ENCODE measurements around the gene NUFIP1.
A peak's percentile ranks its signal among the peaks of the same experiment; 100 is the strongest.
"Not testable (repeated sequence)": the region's sequence is repeated elsewhere in the genome, so short reads cannot be mapped to it uniquely, and the experiment has no call there.

NUFIP1 gene

DNA sequence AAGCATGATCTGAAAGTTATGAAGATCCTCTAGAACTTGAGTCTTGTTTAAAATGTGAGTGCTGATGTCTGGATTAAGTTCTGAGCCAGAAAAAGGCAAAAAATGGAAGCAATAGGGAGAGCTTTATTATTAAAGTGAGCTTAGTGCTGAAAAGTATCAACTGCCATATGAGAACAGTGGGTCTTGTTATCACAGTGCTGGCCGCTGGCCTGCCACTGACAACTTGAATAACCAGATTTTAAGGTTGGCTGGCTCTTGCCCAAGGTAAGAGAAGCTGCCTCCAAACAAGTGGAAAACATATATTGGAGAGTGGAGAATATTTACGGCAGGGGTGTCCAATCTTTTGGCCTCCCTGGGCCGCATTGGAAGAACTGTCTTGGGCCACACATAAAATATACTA, 33.9 kb downstream of the NUFIP1 start:
- no peak overlapping the region for H3K9ac ChIP-seq (ENCODE audit: insufficient read length)

DNA sequence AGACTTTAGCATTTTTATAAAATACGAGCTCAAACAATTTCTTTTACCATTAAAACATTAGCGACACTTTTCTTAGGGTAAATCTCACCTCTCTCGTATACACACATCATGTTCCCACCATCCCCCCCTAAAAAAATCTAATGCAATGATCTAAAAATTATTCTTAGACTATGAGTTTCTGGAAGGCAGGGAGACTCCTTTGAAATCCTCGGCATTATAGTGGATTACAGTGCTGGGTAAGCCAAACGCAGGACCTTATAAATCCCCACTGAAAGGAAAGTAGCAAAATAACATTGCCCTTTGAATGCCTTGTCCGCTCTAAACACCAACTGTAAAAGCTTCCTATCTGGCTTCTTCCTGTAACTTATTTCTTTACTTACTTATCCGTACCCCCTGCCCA, 35.0 kb downstream of the NUFIP1 start:
- peaks cover 43% of the 10 kb centered on the region for H3K36me3 ChIP-seq (ENCODE audit: insufficient read depth, low read length)
- no peak for TF ChIP-seq POLR2AphosphoS5 (IDR thresholded peaks at IDR 0.05; ENCODE audit: borderline replicate concordance, low read depth, low read length)
- no peak for TF ChIP-seq FOXP2 (optimal IDR thresholded peaks at IDR 0.05; ENCODE audit: control extremely low read depth, extremely low read length, insufficient read depth)
- no peak for DNase-seq (ENCODE audit: low read depth, low spot score)

More for the DNA sequence above, 33.9 kb downstream of the NUFIP1 start:
- no peak for DNase-seq (ENCODE audit: low read depth, low spot score)
- Histone ChIP-seq H3K27ac (no peak overlapping the region), H3K9me3 (ENCODE audit: low read depth, low read length) (no peaks in the 10 kb centered on the region), H3K36me3 (ENCODE audit: insufficient read depth, low read length) (peaks cover 38% of the 10 kb centered on the region), H3K4me3 (no peak overlapping the region)
- TF ChIP-seq EZH2 (IDR thresholded peaks at IDR 0.05) (no peak), POLR2AphosphoS5 (IDR thresholded peaks at IDR 0.05; ENCODE audit: borderline replicate concordance, low read depth, low read length) (no peak), FOXP2 (optimal IDR thresholded peaks at IDR 0.05; ENCODE audit: control extremely low read depth, extremely low read length, insufficient read depth) (no peak)

DNA sequence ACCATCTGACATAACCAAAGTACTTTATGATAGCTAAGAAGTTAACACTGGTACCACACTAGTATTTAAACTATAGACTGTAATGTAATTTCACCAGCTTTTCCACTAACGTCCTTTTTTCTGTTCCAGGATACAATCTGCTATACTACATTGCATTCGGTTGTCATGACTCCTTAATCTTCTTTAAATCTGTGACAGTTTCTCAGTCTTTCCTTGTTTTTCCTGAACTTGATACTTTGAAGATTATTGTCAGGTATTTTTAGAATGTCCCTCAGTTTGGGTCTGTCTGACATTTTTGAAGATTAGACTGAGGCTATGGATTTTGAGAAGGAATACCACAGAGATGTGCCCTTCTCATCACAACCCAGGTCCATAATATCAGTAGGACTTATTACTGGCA, 36.6 kb downstream of the NUFIP1 start:
- no peaks in the 10 kb centered on the region for H3K9me3 ChIP-seq (ENCODE audit: low read depth, low read length)

More for the DNA sequence above, 35.0 kb downstream of the NUFIP1 start:
- Histone ChIP-seq H3K4me3 (no peak overlapping the region), H3K9me3 (ENCODE audit: low read depth, low read length) (no peaks in the 10 kb centered on the region), H3K9ac (ENCODE audit: insufficient read length) (no peak overlapping the region), H3K27ac (no peak overlapping the region)

DNA sequence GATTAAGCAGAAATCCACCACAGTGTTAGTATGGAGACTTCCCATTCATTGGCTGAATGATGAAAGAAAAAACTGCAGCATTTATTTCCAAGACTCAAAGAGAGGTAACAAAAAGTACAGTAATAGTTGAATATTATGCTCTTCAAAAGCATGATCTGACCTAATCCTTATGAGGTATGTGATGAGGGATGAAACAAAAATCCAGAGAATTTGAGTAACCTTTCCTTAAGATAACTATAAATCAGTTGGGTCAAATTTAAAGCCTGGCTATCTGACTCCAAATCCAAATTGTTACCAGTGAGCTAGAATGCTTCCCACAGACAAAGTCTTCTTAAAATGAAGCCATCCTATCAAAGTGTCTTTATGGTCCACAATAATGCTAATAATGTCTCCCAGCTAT, 38.1 kb downstream of the NUFIP1 start:
- Histone ChIP-seq H3K9ac (ENCODE audit: insufficient read length) (no peak overlapping the region), H3K9me3 (ENCODE audit: low read depth, low read length) (no peaks in the 10 kb centered on the region), H3K4me3 (no peak overlapping the region), H3K36me3 (ENCODE audit: insufficient read depth, low read length) (peaks cover 42% of the 10 kb centered on the region), H3K27ac (no peak overlapping the region)
- DNase-seq (ENCODE audit: low read depth, low spot score) = no peak
- TF ChIP-seq POLR2AphosphoS5 (IDR thresholded peaks at IDR 0.05; ENCODE audit: borderline replicate concordance, low read depth, low read length) (no peak), FOXP2 (optimal IDR thresholded peaks at IDR 0.05; ENCODE audit: control extremely low read depth, extremely low read length, insufficient read depth) (no peak), EZH2 (IDR thresholded peaks at IDR 0.05) (no peak)

More for the DNA sequence above, 36.6 kb downstream of the NUFIP1 start:
- H3K9ac ChIP-seq (ENCODE audit: insufficient read length) = no peak overlapping the region
- H3K27ac ChIP-seq = no peak overlapping the region
- TF ChIP-seq EZH2 (IDR thresholded peaks at IDR 0.05) (no peak), FOXP2 (optimal IDR thresholded peaks at IDR 0.05; ENCODE audit: control extremely low read depth, extremely low read length, insufficient read depth) (no peak), POLR2AphosphoS5 (IDR thresholded peaks at IDR 0.05; ENCODE audit: borderline replicate concordance, low read depth, low read length) (no peak)
- no peak for DNase-seq (ENCODE audit: low read depth, low spot score)
- H3K36me3 ChIP-seq (ENCODE audit: insufficient read depth, low read length) = peaks cover 41% of the 10 kb centered on the region
- no peak overlapping the region for H3K4me3 ChIP-seq

DNA sequence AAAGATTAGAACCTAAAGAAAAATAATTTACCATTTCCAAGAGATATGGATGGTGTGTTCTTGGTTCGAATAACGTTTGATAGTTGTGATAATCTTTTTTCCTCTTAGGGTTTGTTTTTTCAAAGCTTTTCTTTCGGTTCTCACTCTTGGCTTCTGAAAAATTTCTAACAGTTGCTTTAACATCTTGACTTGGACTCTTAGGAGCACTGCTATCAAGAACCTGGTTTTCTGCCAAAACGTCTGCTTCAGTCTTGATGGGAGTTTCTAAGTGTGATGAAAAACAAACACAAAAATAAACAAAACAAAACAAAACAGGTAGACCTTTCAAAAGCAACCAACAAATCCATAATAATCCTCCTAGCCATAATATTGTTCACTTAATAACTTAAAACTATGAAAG, 45.9 kb downstream of the NUFIP1 start:
- not testable (repeated sequence) for H3K9ac ChIP-seq (ENCODE audit: insufficient read length); H3K27ac ChIP-seq; H3K4me3 ChIP-seq; H3K9me3 ChIP-seq (ENCODE audit: low read depth, low read length); DNase-seq (ENCODE audit: low read depth, low spot score)
- peaks cover 33% of the 10 kb centered on the region for H3K36me3 ChIP-seq (ENCODE audit: insufficient read depth, low read length)

DNA sequence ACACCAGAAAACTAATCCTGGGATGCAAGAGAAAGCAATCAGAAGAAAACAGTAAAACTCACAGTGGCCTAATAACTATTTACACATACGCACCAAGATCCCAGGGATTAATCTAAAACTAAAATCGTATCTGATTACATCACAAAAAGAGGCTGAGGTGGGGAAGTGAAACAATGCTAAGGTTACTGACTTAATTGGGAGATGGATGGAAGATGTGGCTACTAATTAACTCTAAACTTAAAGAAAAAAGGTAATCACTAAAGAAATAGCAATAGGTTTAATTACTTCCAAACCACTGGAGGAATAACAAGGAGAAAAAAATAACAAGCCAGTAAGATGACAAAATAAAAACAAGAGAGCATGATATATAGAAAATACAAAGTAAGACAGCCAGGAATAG, 50.4 kb downstream of the NUFIP1 start:
- Histone ChIP-seq H3K36me3 (ENCODE audit: insufficient read depth, low read length) (peaks cover 21% of the 10 kb centered on the region), H3K4me3 (no peak overlapping the region), H3K9me3 (ENCODE audit: low read depth, low read length) (no peaks in the 10 kb centered on the region), H3K27ac (no peak overlapping the region), H3K9ac (ENCODE audit: insufficient read length) (no peak overlapping the region)
- DNase-seq (ENCODE audit: low read depth, low spot score) = no peak
- TF ChIP-seq POLR2AphosphoS5 (IDR thresholded peaks at IDR 0.05; ENCODE audit: borderline replicate concordance, low read depth, low read length) (no peak), EZH2 (IDR thresholded peaks at IDR 0.05) (no peak), FOXP2 (optimal IDR thresholded peaks at IDR 0.05; ENCODE audit: control extremely low read depth, extremely low read length, insufficient read depth) (no peak)

DNA sequence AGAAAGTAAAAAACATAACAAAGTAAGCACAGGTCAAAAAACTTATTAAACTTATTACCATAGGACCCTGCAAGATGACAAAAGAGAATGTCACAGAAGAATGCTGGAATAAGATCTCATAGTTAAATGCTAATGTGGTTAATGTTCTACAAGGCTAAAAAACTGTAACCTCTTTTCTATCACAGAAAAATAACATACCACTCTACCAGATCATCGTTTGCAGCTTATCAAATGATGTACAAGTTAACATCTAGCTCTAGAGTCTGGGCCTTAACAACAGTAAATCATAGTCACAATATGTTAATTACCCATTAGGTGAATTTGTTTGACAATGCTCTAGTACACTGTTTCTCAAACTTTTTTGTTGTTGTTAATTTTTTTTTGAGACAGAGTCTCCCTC, 53.0 kb downstream of the NUFIP1 start:
- no peak for TF ChIP-seq EZH2 (IDR thresholded peaks at IDR 0.05)
- no peak for TF ChIP-seq FOXP2 (optimal IDR thresholded peaks at IDR 0.05; ENCODE audit: control extremely low read depth, extremely low read length, insufficient read depth)
- TF ChIP-seq POLR2AphosphoS5 (IDR thresholded peaks at IDR 0.05; ENCODE audit: borderline replicate concordance, low read depth, low read length) = no peak
- Histone ChIP-seq H3K9me3 (ENCODE audit: low read depth, low read length) (no peaks in the 10 kb centered on the region), H3K36me3 (ENCODE audit: insufficient read depth, low read length) (no peaks in the 10 kb centered on the region), H3K27ac (no peak overlapping the region), H3K9ac (ENCODE audit: insufficient read length) (no peak overlapping the region), H3K4me3 (no peak overlapping the region)
- no peak for DNase-seq (ENCODE audit: low read depth, low spot score)

DNA sequence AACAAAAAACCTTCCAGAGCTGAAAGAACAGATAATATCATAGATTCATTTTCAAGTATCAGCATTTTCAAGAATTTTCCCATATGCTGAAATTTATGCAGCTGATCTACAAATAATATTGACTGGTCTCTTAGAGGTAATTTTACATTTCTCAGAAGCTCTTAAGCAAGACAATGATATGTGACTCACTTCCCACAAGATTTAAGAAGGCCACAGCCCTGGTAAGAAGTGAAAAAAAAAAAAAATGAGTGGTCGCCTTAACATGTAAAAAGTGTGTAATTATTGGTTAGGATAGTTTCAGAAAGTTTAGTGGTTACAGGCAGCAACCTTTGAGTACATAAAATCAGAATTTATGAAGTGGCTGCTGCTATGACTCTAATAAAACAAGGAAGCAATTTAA, 54.5 kb downstream of the NUFIP1 start:
- TF ChIP-seq EZH2 (IDR thresholded peaks at IDR 0.05) = no peak
- TF ChIP-seq POLR2AphosphoS5 (IDR thresholded peaks at IDR 0.05; ENCODE audit: borderline replicate concordance, low read depth, low read length) = no peak
- no peak for TF ChIP-seq FOXP2 (optimal IDR thresholded peaks at IDR 0.05; ENCODE audit: control extremely low read depth, extremely low read length, insufficient read depth)
- H3K9me3 ChIP-seq (ENCODE audit: low read depth, low read length) = no peaks in the 10 kb centered on the region
- H3K27ac ChIP-seq = peak overlapping the region; percentile 37
- no peaks in the 10 kb centered on the region for H3K36me3 ChIP-seq (ENCODE audit: insufficient read depth, low read length)
- no peak overlapping the region for H3K9ac ChIP-seq (ENCODE audit: insufficient read length)
- no peak overlapping the region for H3K4me3 ChIP-seq
- no peak for DNase-seq (ENCODE audit: low read depth, low spot score)

DNA sequence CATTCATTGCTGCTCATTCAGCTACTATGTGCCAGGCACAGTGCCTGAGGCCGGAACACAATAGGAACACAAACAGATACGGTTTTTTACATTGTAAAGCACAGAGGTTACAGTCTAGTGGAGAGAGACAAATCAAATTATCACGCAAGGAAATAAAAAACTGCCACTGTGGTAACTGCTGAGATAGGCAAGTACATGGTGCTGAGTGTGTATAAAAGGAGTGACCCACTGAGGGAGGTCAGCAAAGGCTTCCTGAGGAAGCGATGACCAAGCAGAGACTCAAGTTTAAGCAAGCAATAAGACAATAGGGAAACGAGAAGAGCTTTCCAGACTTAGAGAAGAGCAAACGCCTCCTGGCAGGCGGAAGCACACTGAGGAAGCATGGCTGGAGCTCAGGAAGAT, 56.4 kb downstream of the NUFIP1 start:
- no peak for TF ChIP-seq POLR2AphosphoS5 (IDR thresholded peaks at IDR 0.05; ENCODE audit: borderline replicate concordance, low read depth, low read length)
- TF ChIP-seq FOXP2 (optimal IDR thresholded peaks at IDR 0.05; ENCODE audit: control extremely low read depth, extremely low read length, insufficient read depth) = no peak
- TF ChIP-seq EZH2 (IDR thresholded peaks at IDR 0.05) = no peak
- Histone ChIP-seq H3K9me3 (ENCODE audit: low read depth, low read length) (no peaks in the 10 kb centered on the region), H3K27ac (no peak overlapping the region), H3K9ac (ENCODE audit: insufficient read length) (no peak overlapping the region), H3K36me3 (ENCODE audit: insufficient read depth, low read length) (no peaks in the 10 kb centered on the region), H3K4me3 (no peak overlapping the region)
- no peak for DNase-seq (ENCODE audit: low read depth, low spot score)

Data from SK-N-MC (cell line).